Kidney tubule cell (primary cell): Measurements from ENCODE around the gene USP3.

Source experiments
- DNase-seq: peaks from one replicate; pipeline ENCODE4 v3.0.0-alpha.2; 2018; ENCODE audit warnings: low spot score

USP3 gene

DNA sequence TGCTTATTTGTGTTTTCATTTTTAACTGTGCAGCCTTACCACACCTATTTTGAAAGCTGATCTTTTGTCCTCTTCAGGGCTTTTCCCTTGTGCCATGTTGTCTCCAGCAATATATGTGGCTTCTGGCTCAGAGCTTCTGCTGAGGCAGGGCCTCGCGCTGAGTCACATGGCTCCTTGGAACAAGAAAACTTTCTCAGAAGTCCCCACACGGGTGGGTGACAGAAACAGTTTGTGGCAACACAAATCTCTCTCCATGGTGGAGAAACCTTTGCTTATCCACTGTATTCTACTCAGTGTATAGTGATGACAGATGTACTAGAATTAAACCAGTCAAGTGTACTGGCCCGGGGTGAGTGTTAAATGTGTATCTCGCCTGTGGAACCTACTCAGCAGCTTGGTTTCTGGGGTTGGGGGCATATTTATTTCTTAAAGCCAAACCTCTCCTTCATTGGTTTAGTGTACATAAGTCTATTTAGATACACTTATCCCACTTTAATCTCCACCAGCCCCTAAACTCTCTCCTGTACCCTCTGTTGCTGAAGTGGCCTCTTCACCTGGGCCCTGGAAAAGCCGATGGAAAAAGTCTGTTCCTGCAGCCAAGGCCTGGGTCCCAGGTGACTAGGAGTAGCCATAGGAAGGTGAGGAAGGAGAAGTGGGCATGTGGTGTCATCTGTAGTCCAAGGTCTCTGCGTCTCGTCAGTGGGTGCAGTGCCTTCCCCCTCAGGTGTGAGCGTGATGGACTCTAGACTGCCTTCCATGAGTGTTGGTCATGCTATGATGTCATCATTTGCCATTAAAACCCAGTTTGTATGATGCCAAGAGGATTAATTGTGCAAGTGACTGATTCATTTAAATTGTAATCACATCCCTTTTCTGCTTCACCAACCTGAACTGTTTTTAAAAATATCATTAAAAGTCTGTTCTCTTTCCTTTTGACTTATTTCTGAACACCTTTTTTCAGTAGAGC, 89.6 kb downstream of the USP3 start:
- DNase-seq: peak; percentile 44

DNA sequence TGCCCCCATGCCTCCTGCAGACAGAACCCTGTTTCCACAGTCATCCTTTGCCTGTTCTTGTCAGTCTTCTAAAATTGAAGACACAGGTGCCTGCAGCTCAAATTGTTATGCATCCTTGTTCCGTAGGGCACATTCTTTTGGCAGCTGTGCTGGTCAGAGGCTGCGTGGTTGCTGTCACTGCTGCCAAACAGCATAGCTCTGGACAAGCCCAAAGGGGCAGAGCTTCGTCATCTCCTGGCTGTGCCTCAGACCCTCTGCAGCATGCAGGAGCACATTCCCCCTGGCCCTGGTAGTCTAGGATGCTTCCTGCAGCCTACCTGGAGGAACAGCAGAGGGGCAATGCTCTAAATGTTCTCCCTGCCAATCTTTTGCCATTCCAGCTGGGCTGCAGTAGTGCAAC, 90.7 kb downstream of the USP3 start:
- no peak for DNase-seq

DNA sequence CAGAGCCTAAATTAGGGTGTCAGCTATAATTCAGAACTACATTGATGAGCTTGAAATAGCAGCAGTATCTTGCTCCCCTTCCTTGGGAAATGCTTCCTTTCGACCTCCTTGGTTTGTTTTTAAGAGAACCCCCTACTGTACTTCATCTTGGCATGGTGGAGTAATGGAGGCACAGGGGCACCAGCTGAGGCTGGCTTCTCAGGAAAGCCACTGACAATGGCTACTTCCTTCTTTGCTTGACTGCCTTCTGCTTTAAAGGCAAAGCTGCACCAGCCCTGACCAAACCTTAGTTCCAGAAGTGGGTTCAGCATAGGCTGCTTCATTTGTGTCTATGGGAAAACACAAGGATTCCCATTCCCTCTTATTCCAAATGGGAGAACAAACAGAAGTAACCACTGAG, 91.3 kb downstream of the USP3 start:
- DNase-seq: no peak

GRCh38 chr15:63596676-63597037, 92.3 kb downstream of the USP3 start:
- no peak for DNase-seq

GRCh38 chr15:63597038-63597790, 92.8 kb downstream of the USP3 start, which contains the start of gene FBXL22:
TSS of gene FBXL22 (plus strand) at chr15:63597387. CDS start at chr15:63597393, 6 bp downstream.
- DNase-seq: no peak

DNA sequence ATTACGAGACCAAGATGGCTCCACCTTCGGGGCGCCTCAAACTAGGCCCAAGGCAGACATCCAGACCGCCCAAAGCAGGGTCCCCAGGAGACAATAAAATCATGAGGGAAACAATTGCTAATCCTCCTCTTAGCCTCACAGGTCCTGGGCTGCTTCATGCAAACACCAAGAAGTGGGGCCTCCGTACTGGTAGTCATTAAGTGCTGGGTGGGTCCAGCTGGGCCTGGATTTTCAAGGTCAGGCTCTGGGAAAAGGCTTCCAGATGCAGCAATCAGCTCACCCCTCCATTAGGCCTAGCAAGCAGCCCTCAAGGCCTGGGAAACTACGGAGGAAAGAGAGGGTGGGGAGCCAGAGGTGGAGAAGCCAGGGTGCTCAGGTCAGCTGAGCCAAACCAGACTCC, 93.4 kb downstream of the USP3 start:
- no peak for DNase-seq

GRCh38 chr15:63598473-63599400, 94.3 kb downstream of the USP3 start:
- DNase-seq: no peak

DNA sequence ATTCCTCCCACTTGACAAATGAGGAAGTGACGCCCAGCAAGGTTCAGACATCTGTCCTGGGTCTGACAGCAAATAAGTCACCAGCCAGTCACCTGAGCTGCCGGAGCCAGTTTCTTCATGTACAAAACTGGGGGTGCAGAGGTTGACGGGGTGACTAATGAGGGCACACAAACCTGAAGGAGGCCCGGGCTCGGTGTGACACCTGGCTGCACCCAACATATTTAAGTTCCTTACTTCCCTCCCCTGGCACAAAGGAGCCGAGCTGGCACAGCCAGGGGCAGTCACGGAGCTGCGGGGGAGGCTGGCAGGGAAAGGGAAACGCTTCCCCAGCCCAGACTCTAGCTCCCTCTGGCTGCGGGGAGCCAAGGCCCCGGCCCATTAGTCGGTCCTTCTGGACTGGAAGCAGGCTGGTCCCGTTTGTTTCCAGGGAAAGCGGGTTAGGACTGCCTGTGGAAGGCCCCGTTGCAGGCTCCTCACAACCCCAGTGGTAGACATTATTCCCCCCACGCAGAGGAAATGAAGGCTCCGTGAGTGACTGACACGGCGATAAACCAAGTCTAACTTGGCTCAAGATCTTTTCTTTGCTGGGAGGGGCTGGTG, 95.1 kb downstream of the USP3 start:
- peak; percentile 82 for DNase-seq

DNA sequence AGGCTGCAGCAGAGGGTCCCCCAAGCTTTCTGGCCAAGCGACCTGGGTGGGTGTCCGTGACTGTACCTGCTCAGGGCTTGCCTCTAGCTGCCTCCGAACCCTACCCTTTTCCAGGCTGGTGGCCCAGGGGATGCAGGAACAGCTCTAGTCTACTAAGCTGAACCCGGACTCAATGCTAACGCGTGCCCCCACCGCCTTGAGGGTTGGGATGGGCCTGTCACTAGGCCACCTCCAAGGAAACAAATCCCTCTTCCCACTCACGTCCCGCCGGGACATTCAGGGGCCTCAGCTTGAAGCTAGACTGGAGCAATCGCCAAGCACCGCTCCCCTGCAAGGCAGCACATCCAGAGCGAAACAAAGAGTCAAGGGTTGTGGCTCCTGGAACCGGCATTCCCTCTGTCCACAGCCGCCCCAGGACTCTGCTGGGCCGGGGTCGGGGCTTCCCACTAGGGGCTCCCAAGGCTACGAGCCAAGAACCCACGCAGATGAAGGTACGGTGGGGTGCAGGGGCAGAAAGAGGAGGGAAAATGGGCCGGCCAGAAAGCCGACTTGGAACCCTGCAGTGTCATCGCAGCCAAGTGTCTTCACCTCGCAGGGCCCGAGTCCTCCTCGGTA, 95.7 kb downstream of the USP3 start:
- DNase-seq: no peak

GRCh38 chr15:63600616-63601025, 96.2 kb downstream of the USP3 start:
- DNase-seq: peak; percentile 95

DNA sequence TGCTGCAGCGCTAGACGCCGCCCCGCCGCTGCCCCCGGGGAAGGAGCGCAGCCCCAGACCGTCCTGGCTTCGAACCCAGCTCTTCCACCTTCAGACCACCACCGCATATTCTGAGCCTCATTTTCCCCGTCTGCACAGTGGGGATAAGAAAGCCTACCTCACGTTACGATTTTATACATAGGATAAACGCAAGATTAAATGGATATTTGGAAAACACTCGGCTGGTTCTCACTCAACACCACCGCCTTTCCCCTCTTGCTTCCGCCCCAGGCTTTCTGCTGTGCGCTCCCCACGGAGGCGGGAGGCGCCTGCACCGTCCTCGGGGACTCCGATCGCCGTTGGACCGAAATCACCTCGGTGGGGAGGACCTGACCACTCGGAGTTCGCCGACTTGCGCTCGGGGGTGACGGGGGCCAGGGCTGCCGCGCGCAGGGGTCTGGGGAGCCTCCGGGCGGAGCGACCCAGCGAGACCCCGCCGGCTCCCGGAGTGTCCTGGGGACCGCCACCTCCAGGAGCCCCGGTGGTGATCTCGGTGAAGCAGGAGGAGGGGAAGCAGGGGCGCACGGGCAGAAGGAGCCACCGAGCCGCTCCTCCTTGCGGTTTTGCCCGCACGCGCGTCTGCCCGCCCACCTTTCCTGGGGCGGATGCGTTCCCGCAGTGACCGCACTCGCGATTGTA, 96.8 kb downstream of the USP3 start:
- peak; percentile 26 for DNase-seq

DNA sequence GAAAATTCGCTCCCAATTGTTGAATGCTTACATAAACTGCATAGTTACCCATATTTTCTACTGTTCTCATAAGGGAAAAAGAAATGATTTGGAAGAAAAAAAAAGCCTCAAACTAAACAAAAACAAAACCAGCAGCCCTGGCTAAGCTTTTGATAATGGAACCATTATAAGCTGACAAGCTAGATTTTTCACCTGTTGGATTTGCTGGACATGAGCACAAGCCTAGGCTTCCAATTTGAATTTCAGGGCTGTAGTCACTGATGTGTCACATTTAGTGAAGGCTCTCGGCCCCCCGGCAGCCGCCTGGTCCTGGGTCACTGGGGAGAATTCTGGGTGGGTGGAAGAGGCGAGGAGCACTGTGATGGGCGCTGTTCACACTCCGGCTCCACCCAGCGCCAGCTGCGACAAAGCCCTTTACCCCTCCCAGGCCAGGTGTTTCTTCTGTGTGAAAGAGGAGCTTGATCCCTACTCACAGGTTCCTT, 97.4 kb downstream of the USP3 start:
- DNase-seq: no peak

- no peak for DNase-seq
Measured at GRCh38 chr15:63602595-63602994, 98.2 kb downstream of the USP3 start.

- no peak for DNase-seq
Measured at GRCh38 chr15:63603516-63603915, 99.1 kb downstream of the USP3 start.

- no peak for DNase-seq
Measured at GRCh38 chr15:63604281-63604680, 99.9 kb downstream of the USP3 start.

DNA sequence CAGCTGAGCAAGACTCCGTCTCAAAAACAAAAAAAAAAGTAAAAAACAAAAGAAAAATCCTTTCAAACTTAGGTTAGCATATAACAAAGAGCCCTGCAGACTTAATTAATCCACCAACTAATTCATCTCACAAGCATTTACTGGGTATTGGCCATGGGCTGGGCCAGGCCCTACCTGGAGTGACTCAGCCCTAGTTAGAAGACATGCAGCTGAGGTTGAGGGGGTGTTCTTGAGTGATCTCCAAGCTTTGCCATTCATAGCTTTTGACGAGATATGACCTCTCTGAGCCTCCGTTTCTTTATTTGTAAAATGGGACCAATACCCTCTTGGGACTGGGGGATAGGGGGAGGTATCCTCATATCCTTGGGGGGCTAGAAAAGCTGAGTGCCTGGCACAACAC, 100.6 kb downstream of the USP3 start:
- no peak for DNase-seq

DNA sequence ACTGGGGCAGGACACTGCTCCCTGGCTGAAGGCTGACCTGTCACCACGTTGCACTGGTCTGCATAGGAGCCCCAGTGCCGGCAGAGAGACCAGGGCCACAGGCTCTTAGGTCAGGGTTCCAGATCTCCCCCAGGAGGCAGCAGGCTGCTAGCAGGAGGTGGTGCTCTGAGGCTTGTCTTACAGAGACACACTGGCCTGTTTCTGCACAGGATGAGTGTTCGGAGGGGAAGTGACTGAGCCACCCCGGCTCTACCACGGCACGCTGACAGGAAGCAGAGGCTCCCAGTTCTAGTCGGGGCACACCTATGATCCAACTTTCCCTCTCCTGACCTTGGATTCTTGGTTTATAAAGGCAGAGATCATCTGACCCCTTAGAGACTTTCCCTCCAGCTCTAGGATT, 101.4 kb downstream of the USP3 start:
- no peak for DNase-seq

DNA sequence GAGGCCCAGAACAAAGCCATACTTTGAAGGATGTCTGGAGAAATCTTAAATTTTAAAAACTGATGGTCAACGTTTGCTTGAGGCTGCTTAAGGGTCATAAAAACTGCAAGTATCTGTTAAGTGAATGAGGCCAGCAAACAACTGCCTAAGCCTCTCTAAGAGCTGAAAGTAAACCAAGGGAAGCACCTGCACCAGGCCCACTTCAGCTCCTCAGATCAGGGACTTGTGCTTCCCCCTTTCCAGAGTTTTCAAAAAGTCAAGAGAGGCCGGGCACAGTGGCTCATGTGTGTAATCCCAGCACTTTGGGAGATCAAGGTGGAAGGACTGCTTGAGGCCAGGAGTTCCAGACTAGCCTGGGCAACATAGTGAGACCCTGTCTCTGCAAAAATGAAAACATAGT, 101.9 kb downstream of the USP3 start:
- no peak for DNase-seq

- DNase-seq: no peak
Measured at GRCh38 chr15:63608989-63609388, 104.6 kb downstream of the USP3 start.

GRCh38 chr15:63609448-63609847, 105.1 kb downstream of the USP3 start:
- no peak for DNase-seq
